ENCODE measurements around the gene PCDHA13.

DNA sequence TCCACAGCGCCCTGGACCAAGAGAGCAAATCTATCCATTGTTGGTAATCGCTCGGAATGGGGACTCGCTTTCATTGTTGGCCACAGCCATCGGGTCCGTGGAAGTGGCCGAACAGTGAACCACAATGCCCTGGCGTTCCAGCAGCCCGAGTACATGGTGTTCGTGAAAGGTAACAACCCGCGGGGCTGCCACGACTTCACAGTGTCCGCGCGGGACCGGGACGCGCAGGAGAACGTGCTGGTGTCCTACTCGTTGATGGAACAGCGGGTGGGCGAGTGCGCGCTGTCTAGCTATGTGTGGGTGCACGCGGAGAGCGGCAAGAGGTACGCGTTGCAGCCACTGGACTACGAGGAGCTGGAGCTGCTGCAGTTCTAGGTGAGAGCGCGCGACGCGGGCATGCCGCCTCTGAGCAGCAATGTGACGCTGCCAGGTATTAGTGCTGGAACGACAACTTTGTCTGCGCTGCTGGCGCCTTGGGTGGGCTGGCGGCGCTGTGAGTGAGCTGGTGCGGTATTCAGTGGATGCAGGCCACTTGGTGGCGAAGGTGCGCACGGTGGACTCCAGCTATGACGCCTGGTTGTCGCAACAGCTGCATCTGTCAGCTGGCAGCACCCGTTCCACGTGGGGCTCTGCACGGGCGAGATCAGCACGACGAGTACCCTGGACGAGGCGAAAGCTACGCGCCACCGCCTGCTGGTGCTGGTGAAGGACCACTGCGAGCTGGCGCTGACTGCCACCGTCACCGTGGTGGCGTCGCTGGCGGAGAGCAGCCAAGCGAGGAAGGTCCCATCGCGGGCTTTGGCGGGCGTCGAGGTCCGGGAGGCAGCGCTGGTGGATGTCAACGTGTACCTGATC, 19.3 kb upstream of the PCDHA13 start:
- TF ChIP-seq POLR2A (IDR thresholded peaks at IDR 0.05), result no peak
- TF ChIP-seq, protein P1, sequence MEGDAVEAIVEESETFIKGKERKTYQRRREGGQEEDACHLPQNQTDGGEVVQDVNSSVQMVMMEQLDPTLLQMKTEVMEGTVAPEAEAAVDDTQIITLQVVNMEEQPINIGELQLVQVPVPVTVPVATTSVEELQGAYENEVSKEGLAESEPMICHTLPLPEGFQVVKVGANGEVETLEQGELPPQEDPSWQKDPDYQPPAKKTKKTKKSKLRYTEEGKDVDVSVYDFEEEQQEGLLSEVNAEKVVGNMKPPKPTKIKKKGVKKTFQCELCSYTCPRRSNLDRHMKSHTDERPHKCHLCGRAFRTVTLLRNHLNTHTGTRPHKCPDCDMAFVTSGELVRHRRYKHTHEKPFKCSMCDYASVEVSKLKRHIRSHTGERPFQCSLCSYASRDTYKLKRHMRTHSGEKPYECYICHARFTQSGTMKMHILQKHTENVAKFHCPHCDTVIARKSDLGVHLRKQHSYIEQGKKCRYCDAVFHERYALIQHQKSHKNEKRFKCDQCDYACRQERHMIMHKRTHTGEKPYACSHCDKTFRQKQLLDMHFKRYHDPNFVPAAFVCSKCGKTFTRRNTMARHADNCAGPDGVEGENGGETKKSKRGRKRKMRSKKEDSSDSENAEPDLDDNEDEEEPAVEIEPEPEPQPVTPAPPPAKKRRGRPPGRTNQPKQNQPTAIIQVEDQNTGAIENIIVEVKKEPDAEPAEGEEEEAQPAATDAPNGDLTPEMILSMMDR (IDR thresholded peaks at IDR 0.05), result no peak
